HepG2 (cell line): Measurements from ENCODE around the gene P3H4. TPM values are rescaled to one million over a fixed set of nuclear protein-coding genes. Genes with fewer than 3 reads are reported as not detected.
A peak's percentile ranks its signal among the peaks of the same experiment; 100 is the strongest.

Source experiments
- ATF7 ChIP-seq, 2 experiments: fragments of 450-650 bp in 1 of 2; sonication (generic) in 1 of 2; formaldehyde crosslinking in 1 of 2; IDR thresholded peaks; 2 replicates each; pipeline versions ENCODE4 v1.4.0 to v1.6.1; 2016 to 2020; ENCODE audit warnings: antibody characterized with exemption in 1 of 2, mild to moderate bottlenecking in 1 of 2, missing genetic modification reagents in 1 of 2
- BORCS8-MEF2B ChIP-seq: sonication (generic); formaldehyde crosslinking; IDR thresholded peaks from 2 replicates; pipeline ENCODE4 v1.8.0; 2022; ENCODE audit warnings: mild to moderate bottlenecking, missing genetic modification reagents
- CAMTA2 ChIP-seq: sonication (generic); formaldehyde crosslinking; IDR thresholded peaks from 2 replicates; pipeline ENCODE4 v1.4.0; 2020; ENCODE audit warnings: mild to moderate bottlenecking, missing genetic modification reagents, borderline replicate concordance
- FOXM1 ChIP-seq: sonication (generic); formaldehyde crosslinking; IDR thresholded peaks from 2 replicates; pipeline ENCODE4 v1.5.0; 2020; ENCODE audit warnings: missing genetic modification reagents
- GLI4 ChIP-seq: sonication (generic); formaldehyde crosslinking; IDR thresholded peaks from 2 replicates; pipeline ENCODE4 v1.5.1; 2020; ENCODE audit warnings: missing genetic modification reagents, mild to moderate bottlenecking, moderate library complexity, borderline replicate concordance
- GTF2F1 ChIP-seq: fragments of 150-350 bp; IDR thresholded peaks from 2 replicates; pipeline ENCODE4 v1.6.1; 2014; ENCODE audit warnings: low read length
- NAIF1 ChIP-seq: sonication (generic); formaldehyde crosslinking; IDR thresholded peaks from 2 replicates; pipeline ENCODE4 v1.5.0; 2020; ENCODE audit warnings: mild to moderate bottlenecking, missing genetic modification reagents, borderline replicate concordance
- NPAS2 ChIP-seq: sonication (generic); formaldehyde crosslinking; IDR thresholded peaks from 2 replicates; pipeline ENCODE4 v1.8.0; 2022; ENCODE audit warnings: mild to moderate bottlenecking, missing genetic modification reagents, borderline replicate concordance
- NR1H2 ChIP-seq: sonication (generic); formaldehyde crosslinking; IDR thresholded peaks from 2 replicates; pipeline ENCODE4 v1.8.1; 2022; ENCODE audit warnings: low read depth, missing genetic modification reagents, borderline replicate concordance
- NR2C2 ChIP-seq: sonication (generic); formaldehyde crosslinking; IDR thresholded peaks from 2 replicates; pipeline ENCODE4 v1.4.0; 2020; ENCODE audit warnings: missing genetic modification reagents, mild to moderate bottlenecking, moderate library complexity, borderline replicate concordance
- RFXANK ChIP-seq: IDR thresholded peaks from 2 replicates; pipeline ENCODE4 v1.6.1; 2016
- SALL2 ChIP-seq: sonication (generic); formaldehyde crosslinking; IDR thresholded peaks from 2 replicates; pipeline ENCODE4 v1.8.1; 2023; ENCODE audit warnings: mild to moderate bottlenecking, missing genetic modification reagents, inconsistent platforms
- SNAPC2 ChIP-seq: sonication (generic); formaldehyde crosslinking; IDR thresholded peaks from 2 replicates; pipeline ENCODE4 v1.8.1; 2022; ENCODE audit warnings: mild to moderate bottlenecking, missing genetic modification reagents
- THYN1 ChIP-seq: sonication (generic); formaldehyde crosslinking; IDR thresholded peaks from 2 replicates; pipeline ENCODE4 v1.8.1; 2023; ENCODE audit warnings: low read depth, mild to moderate bottlenecking, moderate library complexity, missing genetic modification reagents, borderline replicate concordance
- YY1 ChIP-seq: IDR thresholded peaks from 2 replicates; pipeline ENCODE4 v1.6.1; 2011; ENCODE audit warnings: low read length, low read depth, moderate library complexity, mild to moderate bottlenecking; ENCODE audit not compliant: insufficient read depth, insufficient replicate concordance
- ZNF207 ChIP-seq: fragments of 450-650 bp; IDR thresholded peaks from 2 replicates; pipeline ENCODE4 v1.6.1; 2016; ENCODE audit warnings: antibody characterized with exemption, borderline replicate concordance
- ZNF253 ChIP-seq: sonication (generic); formaldehyde crosslinking; IDR thresholded peaks from 2 replicates; pipeline ENCODE4 v1.8.0; 2022; ENCODE audit warnings: mild to moderate bottlenecking, missing genetic modification reagents, borderline replicate concordance
- ZNF431 ChIP-seq: sonication (generic); formaldehyde crosslinking; IDR thresholded peaks from 2 replicates; pipeline ENCODE4 v1.9.0; 2022; ENCODE audit warnings: missing genetic modification reagents, low read depth, mild to moderate bottlenecking, borderline replicate concordance
- ZNF468 ChIP-seq: sonication (generic); formaldehyde crosslinking; IDR thresholded peaks from 2 replicates; pipeline ENCODE4 v1.8.0; 2022; ENCODE audit warnings: mild to moderate bottlenecking, moderate library complexity, missing genetic modification reagents
- ZNF543 ChIP-seq: sonication (generic); formaldehyde crosslinking; IDR thresholded peaks from 2 replicates; pipeline ENCODE4 v1.4.0; 2020; ENCODE audit warnings: mild to moderate bottlenecking, missing genetic modification reagents
- ZNF546 ChIP-seq: sonication (generic); formaldehyde crosslinking; conservative IDR thresholded peaks from 2 replicates; pipeline ENCODE4 v1.8.1; 2023; ENCODE audit warnings: mild to moderate bottlenecking, missing genetic modification reagents
- ZNF547 ChIP-seq: sonication (generic); formaldehyde crosslinking; IDR thresholded peaks from 2 replicates; pipeline ENCODE4 v1.5.1; 2020; ENCODE audit warnings: mild to moderate bottlenecking, missing genetic modification reagents
- ZSCAN20 ChIP-seq: sonication (generic); formaldehyde crosslinking; IDR thresholded peaks from 2 replicates; pipeline ENCODE4 v1.4.0; 2020; ENCODE audit warnings: missing genetic modification reagents, mild to moderate bottlenecking, borderline replicate concordance
- ZSCAN31 ChIP-seq: sonication (generic); formaldehyde crosslinking; IDR thresholded peaks from 2 replicates; pipeline ENCODE4 v1.5.0; 2020; ENCODE audit warnings: low read depth, mild to moderate bottlenecking, missing genetic modification reagents
- ZUFSP ChIP-seq: sonication (generic); formaldehyde crosslinking; IDR thresholded peaks from 2 replicates; pipeline ENCODE4 v1.9.0; 2021; ENCODE audit warnings: missing genetic modification reagents, mild to moderate bottlenecking, borderline replicate concordance
- polyA plus RNA-seq, 8 experiments: library from polyadenylated mRNA; depleted of rRNA in 3 of 8; stranded (reverse) in 7 of 8; unstranded in 1 of 8; fragments of >200 nt; fragmentation: Illumina TruSeq in 4 of 8; extraction: Trizol in 4 of 8; gene quantifications; 2 replicates each; pipeline versions ENCODE4 v1.2.1 to v1.2.3, GENCODE V29; 2011 to 2016; ENCODE audit warnings: low read depth in 4 of 8, missing spikeins in 1 of 8, mixed read lengths in 1 of 8; ENCODE audit not compliant: insufficient read depth in 1 of 8
- total RNA-seq, 5 experiments: library from RNA; depleted of rRNA; stranded (reverse); fragments of >200 nt; fragmentation: Illumina TruSeq; extraction: Trizol; gene quantifications; 2 replicates each; pipeline ENCODE4 v1.2.3, GENCODE V29; 2016; ENCODE audit warnings: low read depth in 1 of 5
- TF ChIP-seq, protein P1 (sequence below): IDR thresholded peaks from 2 replicates; pipeline ENCODE4 v1.6.1; 2012; ENCODE audit warnings: low read length, improper control_type of control experiment

The P3H4 gene
- total and polyA plus RNA-seq, 2 of the 13 experiments (the other 11 are each of a cell fraction or from before 2014, with no cell fraction given): 37.1 to 50.6 TPM

GRCh38 chr17:41835800-41836549 lies 24.2 kb upstream of the P3H4 start, which contains the start of gene NT5C3B (continued):
- TF ChIP-seq NPAS2 (CRISPR knock-in tag) (no peak), ZUFSP (CRISPR knock-in tag) (no peak), GTF2F1 (no peak), THYN1 (CRISPR knock-in tag) (no peak), NAIF1 (CRISPR knock-in tag) (no peak), ZNF547 (CRISPR knock-in tag) (peak; percentile 86), SALL2 (CRISPR knock-in tag) (peak; percentile 20), NR1H2 (CRISPR knock-in tag) (no peak), SNAPC2 (CRISPR knock-in tag) (no peak; the same call in 1 of the 2 replicates), ATF7 (IDR thresholded peaks at IDR 0.05) (no peak), ATF7 (CRISPR knock-in tag; IDR thresholded peaks at IDR 0.05) (no peak), ZNF207 (no peak), ZSCAN20 (peak; percentile 54; the same call in 1 of the 2 replicates), NR2C2 (CRISPR knock-in tag) (peak; percentile 25), YY1 (peak; percentile 7), ZNF468 (CRISPR knock-in tag) (no peak), ZNF253 (CRISPR knock-in tag) (no peak), ZNF543 (CRISPR knock-in tag) (peak; percentile 30; the same call in 1 of the 2 replicates), CAMTA2 (peak; percentile 95), FOXM1 (CRISPR knock-in tag) (no peak), ZSCAN31 (CRISPR knock-in tag) (peak; percentile 68; the same call in 1 of the 2 replicates), BORCS8-MEF2B (CRISPR knock-in tag) (peak; percentile 85), RFXANK (CRISPR knock-in tag) (0 out of 2 replicates have a peak, but pooled peaks have one; percentile 3), GLI4 (CRISPR knock-in tag) (peak; percentile 70; the same call in 1 of the 2 replicates), ZNF431 (CRISPR knock-in tag) (no peak), ZNF546 (CRISPR knock-in tag) (peak; percentile 96)
- TF ChIP-seq, protein P1, sequence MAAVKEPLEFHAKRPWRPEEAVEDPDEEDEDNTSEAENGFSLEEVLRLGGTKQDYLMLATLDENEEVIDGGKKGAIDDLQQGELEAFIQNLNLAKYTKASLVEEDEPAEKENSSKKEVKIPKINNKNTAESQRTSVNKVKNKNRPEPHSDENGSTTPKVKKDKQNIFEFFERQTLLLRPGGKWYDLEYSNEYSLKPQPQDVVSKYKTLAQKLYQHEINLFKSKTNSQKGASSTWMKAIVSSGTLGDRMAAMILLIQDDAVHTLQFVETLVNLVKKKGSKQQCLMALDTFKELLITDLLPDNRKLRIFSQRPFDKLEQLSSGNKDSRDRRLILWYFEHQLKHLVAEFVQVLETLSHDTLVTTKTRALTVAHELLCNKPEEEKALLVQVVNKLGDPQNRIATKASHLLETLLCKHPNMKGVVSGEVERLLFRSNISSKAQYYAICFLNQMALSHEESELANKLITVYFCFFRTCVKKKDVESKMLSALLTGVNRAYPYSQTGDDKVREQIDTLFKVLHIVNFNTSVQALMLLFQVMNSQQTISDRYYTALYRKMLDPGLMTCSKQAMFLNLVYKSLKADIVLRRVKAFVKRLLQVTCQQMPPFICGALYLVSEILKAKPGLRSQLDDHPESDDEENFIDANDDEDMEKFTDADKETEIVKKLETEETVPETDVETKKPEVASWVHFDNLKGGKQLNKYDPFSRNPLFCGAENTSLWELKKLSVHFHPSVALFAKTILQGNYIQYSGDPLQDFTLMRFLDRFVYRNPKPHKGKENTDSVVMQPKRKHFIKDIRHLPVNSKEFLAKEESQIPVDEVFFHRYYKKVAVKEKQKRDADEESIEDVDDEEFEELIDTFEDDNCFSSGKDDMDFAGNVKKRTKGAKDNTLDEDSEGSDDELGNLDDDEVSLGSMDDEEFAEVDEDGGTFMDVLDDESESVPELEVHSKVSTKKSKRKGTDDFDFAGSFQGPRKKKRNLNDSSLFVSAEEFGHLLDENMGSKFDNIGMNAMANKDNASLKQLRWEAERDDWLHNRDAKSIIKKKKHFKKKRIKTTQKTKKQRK: no peak
